AG10803 (cell line): Measurements from ENCODE around the gene ALDH1B1.

ENCODE experiments used
- DNase-seq: peaks from one replicate; pipeline ENCODE4 v3.0.0; 2010; ENCODE audit warnings: low read depth
- H3K4me3 ChIP-seq: 2 replicates; pipeline ENCODE4 v1.5.1; 2011; ENCODE audit warnings: mild to moderate bottlenecking, low read length, control low read depth
- TF ChIP-seq, protein P1 (sequence below): conservative IDR thresholded peaks from 2 replicates; pipeline ENCODE4 v1.5.1; 2011; ENCODE audit warnings: mild to moderate bottlenecking, low read length, control low read depth, inconsistent platforms

Gene ALDH1B1

DNA sequence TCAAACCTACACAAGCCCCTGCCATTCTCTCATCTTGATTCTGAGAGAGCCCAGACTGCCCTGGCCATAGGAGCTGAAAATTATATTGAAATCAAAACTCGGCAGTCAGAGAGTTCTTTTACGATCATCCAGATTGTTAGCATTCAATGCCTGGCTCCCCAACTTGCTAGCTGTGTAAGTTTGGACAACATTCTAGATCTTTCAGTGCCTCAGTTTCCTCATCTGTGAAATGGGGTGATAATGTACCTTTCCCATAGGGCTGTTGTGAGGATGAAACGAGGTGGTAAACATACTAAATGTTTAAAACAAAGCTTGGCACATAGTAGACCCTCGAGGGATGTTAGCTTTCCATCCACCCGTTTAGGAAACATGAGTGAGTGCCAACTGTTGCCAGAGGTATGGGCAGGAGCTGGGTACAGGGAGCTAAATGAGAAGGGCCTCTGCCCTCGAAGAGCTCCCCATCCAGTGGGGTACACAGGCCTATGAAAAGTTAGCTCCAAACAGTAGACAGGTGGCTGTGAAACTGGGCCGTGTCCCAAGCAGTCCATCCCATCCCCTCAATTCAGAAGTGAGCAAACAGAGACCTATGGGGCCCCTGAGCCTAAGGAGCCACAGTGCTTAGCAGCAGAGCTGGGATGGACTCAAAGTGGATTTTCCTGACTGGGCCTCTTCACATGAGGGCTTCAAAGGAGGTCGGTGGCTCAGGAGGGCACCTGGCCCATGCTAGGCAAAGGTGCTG lies 49.0 kb downstream of the ALDH1B1 start:
- no peak overlapping the region for H3K4me3 ChIP-seq
- TF ChIP-seq, protein P1, sequence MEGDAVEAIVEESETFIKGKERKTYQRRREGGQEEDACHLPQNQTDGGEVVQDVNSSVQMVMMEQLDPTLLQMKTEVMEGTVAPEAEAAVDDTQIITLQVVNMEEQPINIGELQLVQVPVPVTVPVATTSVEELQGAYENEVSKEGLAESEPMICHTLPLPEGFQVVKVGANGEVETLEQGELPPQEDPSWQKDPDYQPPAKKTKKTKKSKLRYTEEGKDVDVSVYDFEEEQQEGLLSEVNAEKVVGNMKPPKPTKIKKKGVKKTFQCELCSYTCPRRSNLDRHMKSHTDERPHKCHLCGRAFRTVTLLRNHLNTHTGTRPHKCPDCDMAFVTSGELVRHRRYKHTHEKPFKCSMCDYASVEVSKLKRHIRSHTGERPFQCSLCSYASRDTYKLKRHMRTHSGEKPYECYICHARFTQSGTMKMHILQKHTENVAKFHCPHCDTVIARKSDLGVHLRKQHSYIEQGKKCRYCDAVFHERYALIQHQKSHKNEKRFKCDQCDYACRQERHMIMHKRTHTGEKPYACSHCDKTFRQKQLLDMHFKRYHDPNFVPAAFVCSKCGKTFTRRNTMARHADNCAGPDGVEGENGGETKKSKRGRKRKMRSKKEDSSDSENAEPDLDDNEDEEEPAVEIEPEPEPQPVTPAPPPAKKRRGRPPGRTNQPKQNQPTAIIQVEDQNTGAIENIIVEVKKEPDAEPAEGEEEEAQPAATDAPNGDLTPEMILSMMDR, result no peak
- no peak for DNase-seq

DNA sequence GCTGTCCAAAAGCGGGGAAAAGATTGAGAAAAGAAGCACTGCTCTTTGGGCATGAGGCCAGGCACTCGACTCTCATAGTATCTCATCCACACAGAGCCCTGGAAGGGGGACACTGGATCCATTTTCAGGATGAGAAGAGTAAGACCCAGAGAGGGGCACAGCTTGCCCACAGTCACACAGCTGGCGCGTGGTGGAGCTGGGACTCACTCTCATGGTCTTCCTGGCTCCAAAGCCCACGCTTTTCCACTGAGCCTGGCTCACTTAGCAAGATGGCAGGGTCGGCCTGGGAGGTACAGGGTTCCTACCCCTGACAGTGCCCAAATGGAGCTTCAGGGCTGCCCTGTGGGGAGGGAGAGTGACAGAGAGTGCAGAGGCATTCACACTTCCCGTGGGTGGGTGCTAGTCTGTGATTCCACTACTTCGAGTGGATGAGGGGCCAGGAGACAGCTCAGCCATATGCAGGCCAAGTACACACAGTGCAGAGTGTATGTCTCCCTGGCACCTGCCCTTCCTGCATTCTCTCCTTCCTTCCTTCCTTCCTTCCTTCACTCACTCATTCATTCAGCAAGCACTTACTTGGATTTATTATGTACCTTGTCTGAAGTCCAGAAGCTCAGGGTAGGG lies 50.1 kb downstream of the ALDH1B1 start:
- no peak for DNase-seq
- TF ChIP-seq, protein P1, result no peak
- no peak overlapping the region for H3K4me3 ChIP-seq

DNA sequence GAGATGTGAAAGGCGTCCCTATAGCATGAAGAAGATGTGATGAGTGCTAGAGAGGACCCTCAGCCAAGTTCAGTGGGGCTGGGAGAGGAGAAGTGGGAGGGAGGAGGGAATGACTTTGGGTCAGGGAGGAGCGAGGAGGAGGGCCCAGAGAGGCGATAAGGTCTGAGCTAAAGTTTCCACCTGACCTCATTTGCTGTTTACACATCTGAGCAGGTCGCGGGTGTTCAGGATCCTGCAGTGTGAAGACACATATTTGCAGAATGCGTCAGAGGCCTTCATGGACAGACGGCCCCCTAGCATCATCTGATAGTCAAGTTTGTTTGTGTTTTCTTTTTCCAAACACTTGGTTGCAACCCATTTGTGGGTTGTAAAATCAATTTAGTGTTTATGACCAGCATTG lies 50.7 kb downstream of the ALDH1B1 start:
- TF ChIP-seq, protein P1, result no peak
- H3K4me3 ChIP-seq, result no peak overlapping the region
- DNase-seq, result no peak

DNA sequence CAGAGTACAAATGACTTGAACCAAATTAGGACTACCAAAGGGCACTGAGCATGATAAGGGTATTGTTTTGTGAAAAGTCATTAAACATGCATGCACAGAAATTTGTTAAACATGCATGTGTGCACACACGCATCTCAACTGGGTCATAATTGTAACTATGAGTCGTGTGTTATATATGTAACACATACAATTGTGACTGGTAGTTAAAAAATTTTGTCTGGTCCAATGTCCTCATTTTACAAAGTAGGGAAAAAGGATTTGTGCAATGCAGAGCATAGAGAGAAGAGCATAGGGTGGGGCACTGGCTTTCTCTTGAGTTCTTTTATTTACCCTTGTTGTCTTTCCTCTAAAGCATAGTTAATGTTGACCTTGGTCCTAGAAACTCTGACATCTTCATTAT lies 51.1 kb downstream of the ALDH1B1 start:
- DNase-seq, result no peak
- TF ChIP-seq, protein P1, result no peak
- H3K4me3 ChIP-seq, result no peak overlapping the region

DNA sequence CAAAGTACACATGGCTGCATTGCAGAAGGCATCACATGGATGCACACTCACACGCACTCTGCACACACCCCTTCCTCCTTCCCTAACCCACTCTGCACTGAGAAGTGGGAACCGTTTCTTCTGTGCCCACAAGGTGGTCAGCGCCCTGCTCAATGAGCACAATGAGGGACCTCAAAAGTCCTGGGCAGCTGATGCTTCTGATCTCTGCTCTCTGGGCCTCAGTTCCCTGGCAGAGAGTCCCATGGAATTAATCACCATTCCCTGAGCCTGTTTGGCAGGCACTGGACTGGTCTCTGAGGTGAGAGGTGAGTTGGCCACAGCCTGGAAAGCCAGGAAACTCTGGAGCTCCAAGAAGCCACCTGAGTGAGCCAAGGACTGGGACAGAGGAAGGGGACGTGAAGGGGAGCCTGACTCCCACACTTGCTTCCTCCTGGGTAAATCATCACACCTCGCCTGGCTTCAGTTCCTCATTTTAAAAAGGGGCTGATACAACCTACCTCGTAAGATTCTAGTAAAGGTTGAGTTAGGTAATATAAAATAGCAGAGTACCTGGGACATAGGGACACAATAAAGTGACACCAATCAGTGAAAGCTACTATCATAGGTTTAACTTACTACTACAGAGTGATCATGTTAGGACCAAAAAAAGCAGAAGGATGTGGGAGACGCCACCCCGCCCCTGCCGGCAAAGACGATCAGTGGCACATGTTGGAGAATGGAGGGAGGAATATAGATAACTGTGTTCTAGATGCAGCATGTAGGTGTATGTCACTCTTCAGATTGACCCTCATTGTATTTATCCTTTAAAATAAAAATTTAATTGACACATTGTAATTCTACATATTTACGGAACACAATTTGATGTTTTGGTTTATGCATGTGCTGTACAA lies 52.9 kb downstream of the ALDH1B1 start:
- DNase-seq, result no peak
- H3K4me3 ChIP-seq, result no peak overlapping the region
- TF ChIP-seq, protein P1, result no peak

DNA sequence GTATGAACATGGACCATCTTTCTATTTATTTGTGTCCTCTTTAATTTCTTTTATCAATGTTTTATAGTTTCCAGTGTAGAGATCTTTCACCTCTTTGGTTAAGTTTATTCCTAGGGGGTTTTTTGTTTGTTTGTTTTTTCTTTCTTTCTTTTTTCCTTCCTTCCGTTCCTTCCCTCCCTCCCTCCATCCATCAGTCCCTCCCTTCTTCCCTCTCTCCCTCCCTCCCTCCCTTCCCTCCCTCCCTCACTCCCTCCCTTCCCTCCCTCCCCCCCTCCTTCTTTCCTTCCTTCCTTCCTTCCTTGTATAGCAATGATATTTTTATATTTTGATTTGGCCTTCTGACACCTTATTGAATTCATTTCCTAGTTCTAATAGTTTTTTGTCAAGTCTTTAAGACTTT lies 55.2 kb downstream of the ALDH1B1 start:
- no peak for DNase-seq
- TF ChIP-seq, protein P1, result no peak
- H3K4me3 ChIP-seq, result no peak overlapping the region
